Stimulated activated CD4-positive, alpha-beta T cell treated with anti-CD3 and anti-CD28 coated beads, TNF-alpha, amount 100 ng/mL, for 24 hours (primary cell): Measurements from ENCODE around the gene CCDC34.
"Not testable (repeated sequence)": the region's sequence is repeated elsewhere in the genome, so short reads cannot be mapped to it uniquely, and the experiment has no call there.

Experiments used
- DNase-seq, 3 experiments: peaks; one replicate each; pipeline ENCODE4 v3.0.0-alpha.2; 2020; ENCODE audit warnings: low read depth in 3 of 3

CCDC34 gene

GRCh38 chr11:27361649-27362431, 1.2 kb downstream of the CCDC34 start:
- DNase-seq = no peak

GRCh38 chr11:27358296-27358695, 4.7 kb downstream of the CCDC34 start:
- no peak for DNase-seq

DNA sequence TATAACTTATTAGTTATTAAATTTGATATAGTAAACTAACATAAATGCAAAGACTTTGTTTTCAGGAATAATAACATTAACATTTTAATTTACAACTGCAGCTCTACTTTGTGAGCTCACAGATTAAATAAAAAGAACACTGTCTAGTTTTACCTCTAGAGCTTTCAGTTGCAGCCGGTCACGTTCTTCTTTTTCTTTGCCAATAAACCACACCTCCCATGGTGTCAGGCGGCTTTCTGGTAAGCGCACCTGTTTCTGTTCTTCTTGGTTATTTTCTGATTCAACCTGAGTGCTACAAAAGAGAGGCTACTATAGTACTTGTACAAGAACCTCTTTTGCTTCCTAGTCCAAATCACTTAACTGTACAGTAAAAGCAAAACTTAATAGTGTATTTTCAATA, 5.8 kb downstream of the CCDC34 start:
- no peak for DNase-seq

DNA sequence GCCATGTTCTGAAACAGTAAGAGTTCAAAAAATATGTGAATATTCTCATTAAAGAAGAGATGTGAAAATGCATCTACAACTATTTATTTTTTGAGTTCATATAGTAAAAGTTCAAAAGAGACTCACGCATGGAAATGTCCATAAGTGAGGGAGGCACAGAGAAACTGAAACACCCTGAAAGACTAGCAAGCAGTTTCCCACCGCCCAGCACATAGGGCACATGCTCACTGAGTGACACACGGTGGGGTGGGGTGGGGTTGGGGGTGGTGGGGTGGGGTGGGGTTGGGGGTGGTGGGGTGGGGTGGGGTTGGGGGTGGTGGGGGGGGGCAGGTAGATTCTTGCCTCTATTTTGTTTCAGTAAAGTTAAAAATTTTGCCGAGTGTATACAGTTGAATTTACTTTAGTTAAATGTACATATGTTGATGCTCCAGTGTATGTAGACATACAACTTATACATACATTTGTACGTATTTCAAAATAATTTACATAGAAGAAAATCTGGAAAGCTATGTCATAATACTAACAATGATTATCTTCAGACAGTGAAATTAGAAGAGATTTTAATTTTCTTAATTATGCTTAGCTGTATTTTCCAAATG, 6.3 kb downstream of the CCDC34 start:
- DNase-seq = no peak

DNA sequence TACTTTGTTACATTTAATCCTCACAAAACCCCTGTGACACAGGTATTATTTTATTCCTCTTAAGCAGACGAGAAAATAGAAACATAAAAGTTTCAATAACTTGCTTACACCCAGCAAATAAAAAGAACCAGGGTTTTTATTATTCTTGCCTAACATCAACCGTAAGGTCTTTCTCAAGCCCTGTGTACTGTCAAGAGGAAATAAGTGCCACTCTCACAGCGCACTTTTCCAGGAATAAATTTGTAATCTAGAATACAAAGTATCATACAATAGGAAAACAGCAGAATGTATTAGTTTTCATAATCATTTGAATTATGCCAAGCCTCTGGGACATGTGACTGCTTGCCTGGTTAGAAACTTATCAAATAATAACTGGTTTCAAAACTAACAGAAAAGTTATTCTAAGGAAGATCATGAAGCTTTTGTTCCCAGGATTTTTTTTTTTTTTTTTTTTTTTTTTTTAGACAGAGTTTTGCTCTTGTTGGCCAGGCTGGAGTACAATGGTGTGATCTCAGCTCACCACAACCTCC, 7.4 kb downstream of the CCDC34 start:
- DNase-seq = no peak

DNA sequence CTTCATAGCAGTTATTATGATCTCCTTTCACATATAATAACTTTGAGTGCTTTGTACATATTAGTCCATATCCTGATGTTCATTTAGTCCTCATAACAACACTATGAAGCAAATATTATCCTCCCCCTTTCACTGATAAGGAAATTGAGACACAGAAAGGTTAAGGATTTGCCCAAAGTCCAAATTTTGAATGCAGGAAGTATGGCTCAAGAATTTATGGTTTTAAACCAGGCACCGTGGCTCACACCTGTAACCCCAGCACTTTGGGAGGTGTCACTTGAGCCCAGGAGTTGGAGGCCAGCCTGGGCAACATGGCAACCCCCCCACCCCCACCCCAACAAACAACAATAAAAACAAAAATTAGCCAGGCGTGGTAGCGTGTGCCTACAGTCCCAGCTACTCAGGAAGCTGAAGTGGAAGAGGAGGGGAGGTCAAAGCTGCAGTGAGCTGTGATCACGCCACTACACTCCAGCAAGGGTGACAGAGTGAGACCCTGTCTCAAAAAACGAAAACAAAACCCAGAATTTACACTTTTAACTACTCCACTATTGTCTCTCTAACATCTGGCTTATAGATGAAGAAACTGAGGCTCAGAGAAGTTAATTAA, 8.6 kb downstream of the CCDC34 start:
- DNase-seq = no peak

- no peak for DNase-seq
These were observed 9.2 kb downstream of the CCDC34 start for GRCh38 chr11:27353593-27354358.

DNA sequence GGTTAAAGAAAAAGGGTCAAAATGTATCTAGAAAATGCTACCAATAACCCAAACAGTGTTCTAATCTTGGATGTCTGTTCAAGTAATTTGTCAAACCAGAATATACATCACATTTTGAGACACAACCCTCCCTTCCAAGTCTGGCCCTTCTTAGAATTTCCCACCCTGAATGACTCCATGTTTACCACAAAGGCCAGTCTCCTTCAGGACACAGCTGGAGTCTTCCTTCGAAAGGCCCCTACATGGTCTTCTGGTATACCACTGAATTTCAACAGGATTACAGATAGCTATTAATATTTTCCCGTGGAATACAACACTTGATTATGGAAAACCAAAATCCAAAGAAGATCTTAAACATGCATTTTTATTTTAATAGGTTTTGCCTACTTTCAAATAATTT, 10.2 kb downstream of the CCDC34 start:
- no peak for DNase-seq

DNA sequence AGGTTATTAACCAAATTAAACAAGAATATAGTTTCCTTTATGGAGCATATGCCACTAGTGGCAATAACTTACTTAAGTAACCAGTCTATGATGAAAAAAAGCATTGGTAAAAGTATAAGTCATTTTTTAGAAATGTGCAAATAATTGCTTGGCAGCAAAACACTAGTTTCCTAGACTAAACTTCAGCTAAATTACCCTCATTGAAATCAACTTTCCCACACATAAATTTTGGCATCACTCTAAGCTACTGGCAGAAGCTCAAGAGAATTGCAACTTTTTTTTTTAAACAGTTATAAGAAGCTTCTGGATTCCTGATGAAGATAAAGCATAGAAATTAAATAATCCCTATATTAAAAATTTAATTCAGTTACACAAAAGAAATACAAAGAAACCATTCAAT, 12.5 kb downstream of the CCDC34 start:
- DNase-seq = no peak

DNA sequence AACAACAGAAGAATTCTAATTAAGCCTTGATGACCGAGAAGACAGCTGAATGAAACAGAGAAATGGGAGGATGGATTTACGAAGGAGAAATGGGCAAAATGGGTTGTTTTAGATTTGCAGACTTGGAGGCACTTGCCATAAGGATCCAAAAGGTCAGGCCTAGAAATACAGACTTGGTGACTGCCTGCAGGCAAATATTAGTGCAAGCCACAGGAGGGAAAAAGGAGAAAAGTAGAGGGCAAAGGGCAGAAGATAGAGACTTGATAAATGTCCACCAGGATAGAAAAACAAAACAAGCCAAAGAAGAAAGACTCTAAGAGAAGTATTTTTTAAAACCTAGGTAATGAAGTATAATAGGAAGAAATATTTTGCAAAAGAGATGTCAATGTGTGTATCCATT, 13.1 kb downstream of the CCDC34 start:
- DNase-seq = no peak

DNA sequence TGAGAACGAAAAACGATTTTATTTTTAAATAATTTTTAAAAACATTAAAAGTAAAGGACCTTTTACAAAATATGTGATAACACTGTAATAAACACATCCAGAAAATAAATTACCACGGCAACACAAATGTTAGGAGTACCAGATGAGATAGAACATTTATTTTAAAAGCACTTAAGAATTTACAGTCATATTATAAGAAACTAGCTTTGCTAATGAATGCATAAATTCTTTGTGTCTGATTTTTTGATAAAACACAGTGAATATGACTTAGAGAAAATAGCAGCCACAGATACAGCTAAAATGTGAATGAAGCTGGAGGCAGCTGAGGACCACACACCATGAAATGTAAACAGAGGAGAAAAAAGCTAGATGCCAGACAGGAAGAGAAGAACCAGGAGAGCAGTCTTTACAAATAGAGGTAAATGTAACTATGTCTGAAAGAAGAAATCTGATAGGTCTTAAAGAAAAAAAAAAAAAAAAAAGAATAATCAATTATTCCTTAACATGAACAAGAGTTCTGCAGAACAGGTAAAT, 14.6 kb downstream of the CCDC34 start:
- DNase-seq = no peak

- no peak for DNase-seq
These were observed 15.4 kb downstream of the CCDC34 start for GRCh38 chr11:27347359-27348339.

DNA sequence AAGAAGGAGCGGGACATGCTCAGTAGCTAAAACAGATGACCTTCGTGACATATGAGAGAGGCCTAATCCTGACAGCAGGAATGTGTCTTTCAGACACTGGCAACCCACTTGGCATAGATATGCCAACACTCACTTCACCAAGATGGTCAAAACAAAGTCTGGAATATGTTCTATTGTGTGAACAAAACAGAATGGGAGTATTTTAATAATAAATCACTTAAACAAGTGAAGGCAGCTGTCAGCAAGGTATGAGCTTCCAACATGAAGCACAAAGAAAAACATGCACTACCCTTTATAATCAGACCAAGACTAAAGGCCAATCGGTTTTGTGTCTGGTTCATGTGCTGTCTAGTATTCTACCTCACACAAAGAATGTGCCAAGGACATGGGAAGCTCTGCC, 23.1 kb downstream of the CCDC34 start:
- no peak for DNase-seq

DNA sequence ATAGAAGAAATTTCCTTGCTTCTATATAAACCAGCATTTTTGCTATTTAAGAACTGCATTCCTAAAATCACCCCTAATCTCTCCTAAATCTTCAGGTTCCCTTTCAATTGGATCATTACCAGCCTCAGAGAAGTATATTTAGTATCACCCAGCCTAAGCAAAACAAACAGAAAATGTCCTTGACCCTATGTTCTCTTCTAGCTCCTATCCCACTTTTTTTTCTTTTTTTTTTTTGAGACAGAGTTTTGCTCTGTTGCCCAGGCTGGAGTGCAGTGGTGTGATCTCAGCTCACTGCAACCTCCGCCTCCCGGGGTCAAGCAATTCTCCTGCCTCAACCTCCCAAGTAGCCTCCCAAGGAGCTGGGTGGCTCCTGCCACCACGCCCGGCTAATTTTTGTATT, 28.3 kb downstream of the CCDC34 start:
- DNase-seq = not testable (repeated sequence)

DNA sequence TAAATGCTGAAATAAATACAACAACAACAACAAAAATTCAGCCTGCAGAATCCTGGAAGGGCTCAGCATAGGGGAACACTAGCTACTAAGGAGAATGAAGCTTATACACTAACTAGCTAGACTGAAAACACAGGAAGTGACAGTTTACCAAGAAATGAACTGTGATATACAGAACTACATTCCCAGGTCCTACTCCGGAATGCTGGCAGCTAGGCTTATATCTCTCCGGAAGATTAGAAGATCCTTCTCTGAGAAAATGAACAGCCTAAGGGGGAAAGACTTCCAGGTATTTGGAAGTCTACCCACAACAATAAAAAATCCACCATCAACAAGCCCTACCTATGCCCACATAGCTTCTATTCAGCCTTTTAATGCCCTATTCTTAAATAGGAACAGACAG, 31.0 kb downstream of the CCDC34 start:
- DNase-seq = no peak

GRCh38 chr11:27330633-27331270, 32.3 kb downstream of the CCDC34 start:
- DNase-seq = no peak

DNA sequence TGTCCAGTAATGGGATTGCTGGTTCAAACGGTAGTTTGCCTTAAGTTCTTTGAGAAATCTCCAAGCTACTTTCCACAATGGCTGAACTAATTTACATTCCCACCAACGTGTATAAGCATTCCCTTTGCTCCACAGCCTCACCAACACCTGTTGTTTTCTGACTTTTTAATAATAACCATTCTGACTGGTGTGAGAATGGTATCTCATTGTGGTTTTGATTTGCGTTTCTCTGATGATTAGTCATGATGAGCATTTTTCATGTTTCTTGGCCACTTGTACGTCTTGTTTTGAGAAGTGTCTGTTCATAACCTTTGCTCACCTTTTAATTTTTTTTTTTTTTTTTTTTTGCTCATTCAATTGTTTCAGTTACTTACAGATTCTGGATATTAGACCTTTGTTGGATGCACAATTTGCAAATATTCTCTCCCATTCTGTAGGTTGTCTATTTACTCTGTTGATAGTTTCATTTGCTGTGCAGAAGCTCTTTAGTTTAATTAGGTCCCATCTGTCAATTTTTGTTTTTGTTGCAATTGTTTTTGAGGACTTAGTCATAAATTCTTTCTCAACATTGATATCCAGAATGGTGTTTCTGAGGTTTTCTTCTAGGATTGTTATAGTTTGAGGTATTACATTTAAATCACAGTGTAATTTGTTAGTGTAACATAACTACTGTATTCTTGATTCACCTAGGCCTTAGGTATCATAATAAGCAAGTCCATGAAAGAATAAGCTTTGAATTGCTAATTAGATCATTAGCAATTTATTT, 33.0 kb downstream of the CCDC34 start:
- DNase-seq = no peak

DNA sequence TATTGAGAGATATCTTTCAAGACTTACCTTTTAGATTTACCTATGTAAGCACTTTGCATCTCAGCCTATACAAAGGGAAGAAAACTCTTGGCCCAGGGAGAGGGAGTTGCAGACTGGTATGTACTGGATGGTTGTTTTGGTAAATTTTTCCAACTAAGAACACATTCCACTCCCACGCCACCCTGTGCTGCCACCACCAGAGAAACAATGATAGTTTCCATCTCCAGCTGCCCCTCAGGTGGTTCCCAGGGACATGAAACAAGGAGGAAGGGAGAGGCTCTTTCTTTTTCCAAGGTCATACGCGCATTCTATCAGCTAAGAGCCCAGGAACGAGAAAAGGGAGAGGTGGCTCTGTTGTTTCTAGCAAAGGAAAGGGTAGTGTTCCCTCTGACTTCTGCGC, 34.4 kb downstream of the CCDC34 start:
- DNase-seq = no peak

GRCh38 chr11:27327064-27327463, 36.0 kb downstream of the CCDC34 start:
- not testable (repeated sequence) for DNase-seq
